Measurements from ENCODE around the gene IFITM5.

The IFITM5 gene

GRCh38 chr11:257766-258493, 41.4 kb downstream of the IFITM5 start:
- no peak for DNase-seq

- DNase-seq, result no peak
Measured at GRCh38 chr11:256952-257737, 42.2 kb downstream of the IFITM5 start.

GRCh38 chr11:255816-256215, 43.5 kb downstream of the IFITM5 start:
- no peak for DNase-seq

- DNase-seq, result no peak
Measured at GRCh38 chr11:255176-255575, 44.1 kb downstream of the IFITM5 start.

- no peak for DNase-seq
Measured at GRCh38 chr11:253886-254270, 45.4 kb downstream of the IFITM5 start.

GRCh38 chr11:253160-253885, 46.0 kb downstream of the IFITM5 start:
- no peak for DNase-seq

- DNase-seq, result no peak
Measured at GRCh38 chr11:252666-253065, 46.7 kb downstream of the IFITM5 start.

- DNase-seq, result no peak
Measured at GRCh38 chr11:251550-251949, 47.8 kb downstream of the IFITM5 start.

- no peak for DNase-seq
Measured at GRCh38 chr11:250740-251299, 48.5 kb downstream of the IFITM5 start.

GRCh38 chr11:250274-250673, 49.1 kb downstream of the IFITM5 start:
- no peak for DNase-seq

GRCh38 chr11:249062-249461, 50.3 kb downstream of the IFITM5 start:
- DNase-seq, result no peak

Measured in SIG-M5 (cell line).